Measurements from ENCODE around the gene KYNU.

KYNU gene

DNA sequence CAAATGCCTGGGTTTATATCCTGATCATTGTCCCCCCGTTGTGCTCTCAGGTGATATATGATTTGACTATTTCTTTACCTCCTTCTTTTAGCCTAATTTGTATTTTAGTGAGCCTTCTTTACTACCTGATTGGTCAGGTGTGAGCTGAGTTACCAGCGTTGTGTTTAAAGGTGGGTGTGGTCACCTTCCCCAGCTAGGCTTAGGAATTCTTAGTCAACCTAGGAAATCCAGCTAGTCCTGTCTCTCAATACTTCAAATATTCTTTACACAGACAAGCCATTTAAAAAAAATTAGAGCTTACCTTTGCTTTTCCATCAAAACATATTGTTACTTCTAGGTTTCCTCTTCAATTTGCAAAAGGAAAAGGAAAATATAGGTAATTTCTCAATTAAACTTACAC lies 30.2 kb downstream of the KYNU start:
- TF ChIP-seq CTCF (IDR thresholded peaks at IDR 0.05; ENCODE audit: control insufficient read depth, extremely low read depth, insufficient read depth) = no peak
- DNase-seq (ENCODE audit: low read depth) = no peak
- no peak overlapping the region for H3K4me3 ChIP-seq (ENCODE audit: low read depth, low read length)

DNA sequence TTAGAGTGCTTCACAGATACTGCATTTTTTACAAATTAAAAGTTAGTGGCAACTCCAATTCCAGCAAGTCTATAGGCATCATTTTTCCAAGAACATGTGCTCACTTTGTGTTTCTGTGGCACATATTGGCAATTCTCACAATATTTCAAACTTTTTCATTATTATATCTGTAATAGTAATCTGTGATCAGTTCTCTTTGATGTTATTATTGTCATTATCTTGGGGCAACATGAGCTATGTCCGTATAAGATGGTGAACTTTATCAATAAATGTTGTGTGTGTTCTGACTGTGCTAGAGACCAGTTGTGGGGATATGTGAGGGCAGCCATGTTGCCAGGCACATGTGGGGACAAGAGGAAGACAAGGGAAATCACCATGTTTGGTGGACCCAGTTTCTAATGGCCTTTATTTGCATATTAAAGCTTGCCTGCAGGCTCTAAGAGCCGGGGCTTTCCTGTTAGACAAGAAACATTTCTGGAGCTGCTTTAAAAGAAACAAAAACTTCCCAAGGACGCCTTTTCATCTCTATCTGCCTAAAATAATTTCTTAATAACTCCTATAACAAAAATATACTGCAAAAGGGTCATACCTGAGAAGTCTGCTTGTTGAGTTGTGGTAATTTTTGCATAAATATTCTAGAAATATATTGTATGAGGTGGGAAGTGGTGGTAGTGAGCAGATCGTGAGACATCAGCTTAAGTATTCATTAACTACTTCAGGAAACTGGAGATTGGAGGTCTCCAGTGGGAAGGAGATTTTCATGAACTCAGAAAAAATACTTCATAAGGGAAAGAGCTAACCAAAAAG lies 37.2 kb downstream of the KYNU start:
- H3K4me3 ChIP-seq (ENCODE audit: low read depth, low read length) = no peak overlapping the region
- DNase-seq (ENCODE audit: low read depth) = no peak
- TF ChIP-seq CTCF (IDR thresholded peaks at IDR 0.05; ENCODE audit: control insufficient read depth, extremely low read depth, insufficient read depth) = no peak

GRCh38 chr2:142915502-142915901 lies 38.0 kb downstream of the KYNU start:
- DNase-seq (ENCODE audit: low read depth) = no peak
- no peak for TF ChIP-seq CTCF (IDR thresholded peaks at IDR 0.05; ENCODE audit: control insufficient read depth, extremely low read depth, insufficient read depth)
- H3K4me3 ChIP-seq (ENCODE audit: low read depth, low read length) = no peak overlapping the region

DNA sequence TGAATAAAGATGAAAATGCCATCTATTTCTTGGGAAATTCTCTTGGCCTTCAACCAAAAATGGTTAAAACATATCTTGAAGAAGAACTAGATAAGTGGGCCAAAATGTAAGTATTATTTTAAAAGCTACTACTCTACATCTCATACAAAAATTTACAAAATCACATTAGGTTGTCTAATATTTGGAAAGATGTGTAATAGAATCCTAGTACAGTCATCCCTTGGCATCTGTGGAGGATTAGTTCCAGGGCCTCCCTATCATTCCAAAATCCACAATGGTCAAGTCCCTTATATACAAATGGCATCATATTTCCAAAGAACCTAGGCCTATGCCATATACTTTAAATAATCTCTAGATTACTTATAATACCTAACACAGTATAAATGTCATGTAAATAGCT lies 41.2 kb downstream of the KYNU start:
- DNase-seq (ENCODE audit: low read depth) = no peak
- no peak for TF ChIP-seq CTCF (IDR thresholded peaks at IDR 0.05; ENCODE audit: control insufficient read depth, extremely low read depth, insufficient read depth)

DNA sequence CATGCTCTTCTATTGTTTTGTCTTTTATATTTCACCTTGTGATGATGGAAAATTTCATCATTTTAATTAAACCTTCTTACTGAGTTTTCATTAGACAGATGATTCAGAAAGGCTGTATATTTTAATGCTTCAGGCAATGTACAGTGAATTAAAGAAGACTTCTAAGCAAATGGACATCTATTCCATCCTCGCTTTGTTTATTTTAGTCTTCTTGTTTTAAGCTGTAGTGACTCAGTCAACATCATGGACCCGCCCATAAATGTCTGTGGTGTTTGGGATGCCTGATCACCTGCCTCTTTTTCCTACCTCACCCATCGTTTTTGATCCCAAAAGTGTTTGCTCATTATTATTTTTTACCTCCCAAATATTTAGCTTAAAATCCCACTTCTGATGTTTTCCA lies 43.1 kb downstream of the KYNU start:
- TF ChIP-seq CTCF (IDR thresholded peaks at IDR 0.05; ENCODE audit: control insufficient read depth, extremely low read depth, insufficient read depth) = no peak
- H3K4me3 ChIP-seq (ENCODE audit: low read depth, low read length) = no peak overlapping the region
- DNase-seq (ENCODE audit: low read depth) = no peak

More for the DNA sequence above, 41.2 kb downstream of the KYNU start:
- no peak overlapping the region for H3K4me3 ChIP-seq (ENCODE audit: low read depth, low read length)

- H3K4me3 ChIP-seq (ENCODE audit: low read depth, low read length) = no peak overlapping the region
- no peak for TF ChIP-seq CTCF (IDR thresholded peaks at IDR 0.05; ENCODE audit: control insufficient read depth, extremely low read depth, insufficient read depth)
- DNase-seq (ENCODE audit: low read depth) = no peak
Observed at GRCh38 chr2:142926445-142926844, 49.0 kb downstream of the KYNU start.

Data from LNCaP clone FGC (cell line).